ENCODE data around the gene FLYWCH2. TPM values are rescaled to one million over a fixed set of nuclear protein-coding genes. Genes with fewer than 3 reads are reported as not detected.

FLYWCH2 gene
- total RNA-seq, 1 donor from 2014 or later = 36.5 TPM

- Histone ChIP-seq H3K27me3 (ENCODE audit: insufficient read depth, low read length) (no peaks in the 10 kb centered on the region), H3K27ac (ENCODE audit: low read depth, low read length) (no peak overlapping the region), H3K36me3 (ENCODE audit: insufficient read depth, low read length) (no peaks in the 10 kb centered on the region), H3K9ac (ENCODE audit: low read length) (no peak overlapping the region), H3K4me1 (ENCODE audit: insufficient read depth, low read length) (peaks cover 16% of the 10 kb centered on the region), H4K20me1 (ENCODE audit: insufficient read depth, low read length) (peaks cover 3% of the 10 kb centered on the region), H3K79me2 (ENCODE audit: insufficient read depth, low read length) (no peaks in the 10 kb centered on the region), H2AFZ (ENCODE audit: low read depth, low read length) (no peak overlapping the region), H3K9me3 (ENCODE audit: insufficient read depth, low read depth, low read length) (no peaks in the 10 kb centered on the region), H3K4me2 (ENCODE audit: low read length) (no peak overlapping the region), H3K4me3 (ENCODE audit: insufficient read depth, low read depth, low read length) (no peak overlapping the region)
- no peak for FAIRE-seq
- Mint-ChIP-seq H3K27me3 (ENCODE audit: low read depth, unreplicated experiment) (no peaks in the 10 kb centered on the region), H3K36me3 (ENCODE audit: low read depth, unreplicated experiment) (peaks cover 3% of the 10 kb centered on the region), H3K27ac (ENCODE audit: unreplicated experiment) (no peak overlapping the region), H3K4me1 (ENCODE audit: low read depth, unreplicated experiment) (peaks cover 15% of the 10 kb centered on the region), H3K9me3 (ENCODE audit: unreplicated experiment) (no peaks in the 10 kb centered on the region), H3K4me3 (ENCODE audit: unreplicated experiment) (no peak overlapping the region)
- TF ChIP-seq EZH2 (IDR thresholded peaks at IDR 0.05; ENCODE audit: insufficient read depth, low read length) (no peak), CTCF (IDR thresholded peaks at IDR 0.05; ENCODE audit: insufficient read depth, low read depth, low read length) (no peak)
- no peak for DNase-seq (ENCODE audit: low read depth)
Measured at GRCh38 chr16:2902337-2903130, 19.5 kb downstream of the FLYWCH2 start.

- peak overlapping the region; percentile 52 for H3K27ac ChIP-seq (ENCODE audit: low read depth, low read length)
- Mint-ChIP-seq H3K36me3 (ENCODE audit: low read depth, unreplicated experiment) (peaks cover 3% of the 10 kb centered on the region), H3K27ac (ENCODE audit: unreplicated experiment) (peak overlapping the region; percentile 87), H3K4me1 (ENCODE audit: low read depth, unreplicated experiment) (peaks cover 15% of the 10 kb centered on the region), H3K9me3 (ENCODE audit: unreplicated experiment) (no peaks in the 10 kb centered on the region), H3K4me3 (ENCODE audit: unreplicated experiment) (peak overlapping the region; percentile 95), H3K27me3 (ENCODE audit: low read depth, unreplicated experiment) (no peaks in the 10 kb centered on the region)
- H3K36me3 ChIP-seq (ENCODE audit: insufficient read depth, low read length) = no peaks in the 10 kb centered on the region
- H3K27me3 ChIP-seq (ENCODE audit: insufficient read depth, low read length) = no peaks in the 10 kb centered on the region
- H3K9ac ChIP-seq (ENCODE audit: low read length) = peak overlapping the region; percentile 88
- peak; percentile 60 for DNase-seq (ENCODE audit: low read depth)
- peak overlapping the region; percentile 100 for H3K4me2 ChIP-seq (ENCODE audit: low read length)
- H3K4me1 ChIP-seq (ENCODE audit: insufficient read depth, low read length) = peaks cover 16% of the 10 kb centered on the region
- no peaks in the 10 kb centered on the region for H3K79me2 ChIP-seq (ENCODE audit: insufficient read depth, low read length)
- peak overlapping the region; percentile 76 for H2AFZ ChIP-seq (ENCODE audit: low read depth, low read length)
- TF ChIP-seq CTCF (IDR thresholded peaks at IDR 0.05; ENCODE audit: insufficient read depth, low read depth, low read length) (peak; percentile 60), EZH2 (IDR thresholded peaks at IDR 0.05; ENCODE audit: insufficient read depth, low read length) (no peak)
- no peaks in the 10 kb centered on the region for H4K20me1 ChIP-seq (ENCODE audit: insufficient read depth, low read length)
- H3K9me3 ChIP-seq (ENCODE audit: insufficient read depth, low read depth, low read length) = no peaks in the 10 kb centered on the region
- peak overlapping the region; percentile 87 for H3K4me3 ChIP-seq (ENCODE audit: insufficient read depth, low read depth, low read length)
- FAIRE-seq = no peak
Measured at GRCh38 chr16:2904100-2904921, 21.3 kb downstream of the FLYWCH2 start.
